GOT3 (cell line): Measurements from ENCODE around the gene PLXNC1.

Experiments used
- DNase-seq: peaks from one replicate; lab custom pipeline; 2025; ENCODE audit warnings: mixed read lengths; lab: John Stamatoyannopoulos, UW

The PLXNC1 gene

GRCh38 chr12:94340573-94340972, 192.2 kb downstream of the PLXNC1 start:
- no peak for DNase-seq

- no peak for DNase-seq
Measured at GRCh38 chr12:94353130-94353529, 204.8 kb downstream of the PLXNC1 start.
